Body of pancreas (tissue), 4 donors: ENCODE measurements around the gene NEDD4L. TPM values are rescaled to one million over a fixed set of nuclear protein-coding genes. Genes with fewer than 3 reads are reported as not detected.

Experiments
- ATAC-seq: fragments of 150-250 bp; one replicate; pipeline ENCODE4 v1.9.1; 2016
- DNase-seq, 4 donors: peaks; one replicate each; pipeline ENCODE4 v3.0.0-alpha.2; 2019
- H3K27ac ChIP-seq, 4 donors: fragments of 200-600 bp; sonication (generic); 1 replicate in 3 of 4; 2 replicates in 1 of 4; pipeline versions ENCODE4 v1.5.1 to v1.6.1; 2016 to 2019; ENCODE audit warnings: mild to moderate bottlenecking in 1 of 4, mixed read lengths in 1 of 4, moderate library complexity in 1 of 4
- H3K27me3 ChIP-seq, 2 donors: fragments of 200-600 bp; sonication (generic); one replicate each; pipeline ENCODE4 v1.6.0; 2016; ENCODE audit warnings: mild to moderate bottlenecking in 1 of 2
- H3K36me3 ChIP-seq, 2 donors: fragments of 200-600 bp; sonication (generic); replicated peaks in 1 of 2; 2 replicates each; pipeline ENCODE4 v1.5.1; 2016; ENCODE audit warnings: low read depth in 2 of 2; ENCODE audit not compliant: insufficient read depth in 1 of 2
- H3K4me1 ChIP-seq: fragments of 200-600 bp; sonication (generic); one replicate; pipeline ENCODE4 v1.6.0; 2016
- H3K4me3 ChIP-seq, 2 donors: fragments of 200-600 bp; sonication (generic); 1 replicate in 1 of 2; 2 replicates in 1 of 2; pipeline ENCODE4 v1.5.1; 2016 to 2019
- H3K9me3 ChIP-seq, 3 donors: fragments of 200-600 bp; sonication (generic); 1 replicate in 2 of 3; 2 replicates in 1 of 3; pipeline ENCODE4 v1.5.1; 2016
- CTCF ChIP-seq, 7 experiments: fragments of 450-650 bp in 4 of 7; fragments of 200-600 bp in 3 of 7; sonication (generic) in 3 of 7; IDR thresholded peaks; one replicate each; pipeline ENCODE4 v1.5.1; 2016 to 2019; ENCODE audit warnings: antibody characterized with exemption in 7 of 7
- POLR2A ChIP-seq, 3 donors: fragments of 450-650 bp; IDR thresholded peaks; one replicate each; pipeline ENCODE4 v1.6.1; 2016; ENCODE audit warnings: antibody characterized with exemption in 3 of 3, mild to moderate bottlenecking in 2 of 3
- WGBS, 2 donors: methylation state at CpG; one replicate each; pipeline ENCODE4 v1.1.5; 2017; 5-methylcytosine and 5-hydroxymethylcytosine counted together
- intact Hi-C: fragments of 100-400 bp; cut with DNase I; formaldehyde crosslinking; loops from one replicate; pipeline ENCODE4 v1.15.1; 2023
- total RNA-seq, 2 donors: library from RNA; depleted of rRNA; stranded (reverse); fragments of >200 nt; gene quantifications; one replicate each; pipeline ENCODE4 v1.1.0, GENCODE V29; 2016

Gene NEDD4L
- total RNA-seq, 2 donors from 2014 or later = 105 to 108 TPM

GRCh38 chr18:58069099-58069498 is 25.1 kb downstream of the NEDD4L start:
- Histone ChIP-seq H3K27ac (peak overlapping the region in 3 of 4 donors; percentile 57 to 72 (median 67)), H3K4me1 (peaks cover 49% of the 10 kb centered on the region), H3K4me3 (no peak overlapping the region), H3K9me3 (no peaks in the 10 kb centered on the region), H3K27me3 (no peaks in the 10 kb centered on the region), H3K36me3 (no peaks in the 10 kb centered on the region)
- ATAC-seq = peak; percentile 19
- TF ChIP-seq CTCF (IDR thresholded peaks at IDR 0.05) (no peak), POLR2A (IDR thresholded peaks at IDR 0.05) (no peak)
- no peak for DNase-seq
- intact Hi-C loops = no loop called here

GRCh38 chr18:58069721-58070292 is 25.8 kb downstream of the NEDD4L start:
- ATAC-seq (peak; percentile 35), DNase-seq (peak in 1 of 4 donors; percentile 35)
- TF ChIP-seq CTCF (IDR thresholded peaks at IDR 0.05) (no peak), POLR2A (IDR thresholded peaks at IDR 0.05) (no peak)
- H3K4me1 ChIP-seq = peaks cover 49% of the 10 kb centered on the region
- H3K9me3 ChIP-seq = no peaks in the 10 kb centered on the region
- no peak overlapping the region for H3K4me3 ChIP-seq
- H3K27ac ChIP-seq = peak overlapping the region in 3 of 4 donors; percentile 57 to 72 (median 67)
- intact Hi-C loops = no loop called here
- WGBS, 2 donors = 15 to 30% methylated on average over 3 of the region's 3 CpGs
- no peaks in the 10 kb centered on the region for H3K36me3 ChIP-seq
- no peaks in the 10 kb centered on the region for H3K27me3 ChIP-seq

- no peaks in the 10 kb centered on the region for H3K36me3 ChIP-seq
- 15 to 35% methylated on average over 2 of the region's 2 CpGs for WGBS, 2 donors
- no peak overlapping the region for H3K4me3 ChIP-seq
- no peaks in the 10 kb centered on the region for H3K9me3 ChIP-seq
- H3K27me3 ChIP-seq = no peaks in the 10 kb centered on the region
- DNase-seq (no peak), ATAC-seq (no peak)
- peak overlapping the region in 2 of 4 donors; percentile 29 to 51 for H3K27ac ChIP-seq
- TF ChIP-seq CTCF (IDR thresholded peaks at IDR 0.05) (no peak), POLR2A (IDR thresholded peaks at IDR 0.05) (no peak)
- intact Hi-C loops = no loop called here
- H3K4me1 ChIP-seq = peaks cover 34% of the 10 kb centered on the region
Measured at GRCh38 chr18:58076052-58076451, 32.0 kb downstream of the NEDD4L start.

GRCh38 chr18:58077329-58077728 is 33.3 kb downstream of the NEDD4L start:
- H3K36me3 ChIP-seq = no peaks in the 10 kb centered on the region
- DNase-seq = no peak
- no peaks in the 10 kb centered on the region for H3K27me3 ChIP-seq
- H3K27ac ChIP-seq = peak overlapping the region in 2 of 4 donors; percentile 2 to 28
- H3K9me3 ChIP-seq = no peaks in the 10 kb centered on the region
- peaks cover 28% of the 10 kb centered on the region for H3K4me1 ChIP-seq
- TF ChIP-seq CTCF (IDR thresholded peaks at IDR 0.05) (no peak), POLR2A (IDR thresholded peaks at IDR 0.05) (no peak)
- intact Hi-C loops = no loop called here
- ATAC-seq = peak; percentile 25
- 49 to 50% methylated on average over 9 of the region's 9 CpGs for WGBS, 2 donors
- H3K4me3 ChIP-seq = no peak overlapping the region
